SK-N-SH treated with all-trans-retinoic acid at 6 μM for 48 hours (cell line): ENCODE measurements around the gene DNAH2.

Experiments used
- ATAC-seq: fragments of 200-7000 bp; cut with Tn5 transposase; 3 replicates; pipeline ENCODE4 v1.9.1; 2020; ENCODE audit warnings: mild to moderate bottlenecking, moderate library complexity
- BACH2 ChIP-seq: fragments of 250-450 bp; sonication (Bioruptor Pico); IDR thresholded peaks from 2 replicates; pipeline ENCODE4 v1.9.0; 2021; ENCODE audit warnings: mild to moderate bottlenecking, borderline replicate concordance
- CSDC2 ChIP-seq: fragments of 250-450 bp; sonication (Bioruptor Pico); IDR thresholded peaks from 2 replicates; pipeline ENCODE4 v1.5.0; 2020; ENCODE audit warnings: mild to moderate bottlenecking, moderate library complexity
- ESRRG ChIP-seq: fragments of 250-450 bp; sonication (Bioruptor Pico); IDR thresholded peaks from 2 replicates; pipeline ENCODE4 v1.6.1; 2021; ENCODE audit warnings: mild to moderate bottlenecking
- ISL1 ChIP-seq: fragments of 250-450 bp; sonication (Bioruptor Pico); IDR thresholded peaks from 2 replicates; pipeline ENCODE4 v2.1.2; 2022; ENCODE audit warnings: mild to moderate bottlenecking, moderate library complexity
- OSR1 ChIP-seq: fragments of 250-450 bp; sonication (Bioruptor Pico); IDR thresholded peaks from 2 replicates; pipeline ENCODE4 v1.8.0; 2022; ENCODE audit warnings: moderate library complexity, mild to moderate bottlenecking, inconsistent platforms
- PPARA ChIP-seq: fragments of 250-450 bp; sonication (Bioruptor Pico); IDR thresholded peaks from 2 replicates; pipeline ENCODE4 v1.5.0; 2020; ENCODE audit warnings: mild to moderate bottlenecking, borderline replicate concordance
- RARB ChIP-seq: fragments of 250-450 bp; sonication (Bioruptor Pico); IDR thresholded peaks from 2 replicates; pipeline ENCODE4 v1.8.0; 2021; ENCODE audit warnings: mild to moderate bottlenecking, moderate library complexity
- SNAI2 ChIP-seq: fragments of 250-450 bp; sonication (Bioruptor Pico); IDR thresholded peaks from 2 replicates; pipeline ENCODE4 v1.5.0; 2020; ENCODE audit warnings: mild to moderate bottlenecking, moderate library complexity
- TOX ChIP-seq: fragments of 250-450 bp; sonication (Bioruptor Pico); IDR thresholded peaks from 2 replicates; pipeline ENCODE4 v1.8.0; 2021; ENCODE audit warnings: mild to moderate bottlenecking, moderate library complexity, borderline replicate concordance
- ZC3H10 ChIP-seq: fragments of 250-450 bp; sonication (Bioruptor Pico); IDR thresholded peaks from 2 replicates; pipeline ENCODE4 v1.5.1; 2021; ENCODE audit warnings: mild to moderate bottlenecking, moderate library complexity
- ZFP3 ChIP-seq: fragments of 250-450 bp; sonication (Bioruptor Pico); IDR thresholded peaks from 2 replicates; pipeline ENCODE4 v1.5.0; 2020; ENCODE audit warnings: mild to moderate bottlenecking, moderate library complexity
- ZFP30 ChIP-seq: fragments of 450-650 bp; formaldehyde crosslinking; IDR thresholded peaks from 2 replicates; pipeline ENCODE4 v1.5.0; 2022; ENCODE audit warnings: mild to moderate bottlenecking, moderate library complexity
- ZNF565 ChIP-seq: fragments of 450-650 bp; formaldehyde crosslinking; conservative IDR thresholded peaks from 2 replicates; pipeline ENCODE4 v1.5.0; 2020; ENCODE audit warnings: low read depth, mild to moderate bottlenecking, moderate library complexity
- ZNF70 ChIP-seq: fragments of 450-650 bp; formaldehyde crosslinking; IDR thresholded peaks from 2 replicates; pipeline ENCODE4 v1.5.0; 2020; ENCODE audit warnings: mild to moderate bottlenecking, moderate library complexity
- ZNF8 ChIP-seq: fragments of 450-650 bp; formaldehyde crosslinking; IDR thresholded peaks from 2 replicates; pipeline ENCODE4 v1.5.0; 2020; ENCODE audit warnings: mild to moderate bottlenecking, moderate library complexity
- TF ChIP-seq, protein P1 (sequence below): fragments of 250-450 bp; sonication (Bioruptor Pico); IDR thresholded peaks from 2 replicates; pipeline ENCODE4 v1.5.1; 2020; ENCODE audit warnings: low read depth, mild to moderate bottlenecking, moderate library complexity
- TF ChIP-seq, protein P2 (sequence below): fragments of 250-450 bp; sonication (Bioruptor Pico); IDR thresholded peaks from 2 replicates; pipeline ENCODE4 v1.5.0; 2020; ENCODE audit warnings: mild to moderate bottlenecking, moderate library complexity
- TF ChIP-seq, protein P3 (sequence below): fragments of 250-450 bp; sonication (Bioruptor Pico); IDR thresholded peaks from 2 replicates; pipeline ENCODE4 v1.5.1; 2021; ENCODE audit warnings: mild to moderate bottlenecking, moderate library complexity
- TF ChIP-seq, protein P4 (sequence below): fragments of 250-450 bp; sonication (Bioruptor Pico); IDR thresholded peaks from 2 replicates; pipeline ENCODE4 v1.8.0; 2021; ENCODE audit warnings: low read depth, mild to moderate bottlenecking, moderate library complexity, borderline replicate concordance
- TF ChIP-seq, protein P5 (sequence below): fragments of 250-450 bp; sonication (Bioruptor Pico); IDR thresholded peaks from 2 replicates; pipeline ENCODE4 v1.8.0; 2020; ENCODE audit warnings: mild to moderate bottlenecking, moderate library complexity, borderline replicate concordance

DNAH2 gene

DNA sequence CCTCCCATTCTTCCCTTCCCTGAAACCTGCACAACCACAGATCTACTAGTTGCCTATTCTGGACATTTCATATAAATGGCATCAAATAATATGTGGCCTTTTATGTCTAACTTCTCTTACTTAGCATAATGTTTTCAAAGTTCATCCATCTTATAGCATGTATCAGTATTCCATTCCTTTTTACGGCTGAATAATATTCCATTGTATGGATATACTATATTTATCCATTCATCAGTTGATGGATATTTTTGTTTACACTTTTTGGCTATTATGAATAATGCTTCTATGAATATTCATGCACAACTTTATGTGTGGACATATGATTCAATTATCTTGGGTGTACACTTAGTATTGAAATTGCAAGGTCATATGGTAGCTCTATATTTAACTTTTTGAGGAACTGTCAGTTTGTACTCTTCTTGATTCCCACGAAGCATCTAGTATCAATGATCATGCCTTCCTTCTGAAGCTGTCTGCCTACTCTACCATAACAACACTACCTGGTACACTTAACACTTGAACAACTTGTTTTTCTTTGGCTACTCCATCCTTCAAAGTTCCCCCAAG is 158.3 kb downstream of the DNAH2 start:
- ATAC-seq = no peak
- TF ChIP-seq ISL1 (CRISPR knock-in tag) (no peak), PPARA (CRISPR knock-in tag) (no peak), TOX (no peak), ESRRG (CRISPR knock-in tag) (no peak), ZNF70 (no peak), BACH2 (CRISPR knock-in tag) (no peak), SNAI2 (CRISPR knock-in tag) (no peak)
- TF ChIP-seq, protein P1, sequence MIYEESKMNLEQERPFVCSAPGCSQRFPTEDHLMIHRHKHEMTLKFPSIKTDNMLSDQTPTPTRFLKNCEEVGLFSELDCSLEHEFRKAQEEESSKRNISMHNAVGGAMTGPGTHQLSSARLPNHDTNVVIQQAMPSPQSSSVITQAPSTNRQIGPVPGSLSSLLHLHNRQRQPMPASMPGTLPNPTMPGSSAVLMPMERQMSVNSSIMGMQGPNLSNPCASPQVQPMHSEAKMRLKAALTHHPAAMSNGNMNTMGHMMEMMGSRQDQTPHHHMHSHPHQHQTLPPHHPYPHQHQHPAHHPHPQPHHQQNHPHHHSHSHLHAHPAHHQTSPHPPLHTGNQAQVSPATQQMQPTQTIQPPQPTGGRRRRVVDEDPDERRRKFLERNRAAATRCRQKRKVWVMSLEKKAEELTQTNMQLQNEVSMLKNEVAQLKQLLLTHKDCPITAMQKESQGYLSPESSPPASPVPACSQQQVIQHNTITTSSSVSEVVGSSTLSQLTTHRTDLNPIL = no peak
- TF ChIP-seq, protein P2, sequence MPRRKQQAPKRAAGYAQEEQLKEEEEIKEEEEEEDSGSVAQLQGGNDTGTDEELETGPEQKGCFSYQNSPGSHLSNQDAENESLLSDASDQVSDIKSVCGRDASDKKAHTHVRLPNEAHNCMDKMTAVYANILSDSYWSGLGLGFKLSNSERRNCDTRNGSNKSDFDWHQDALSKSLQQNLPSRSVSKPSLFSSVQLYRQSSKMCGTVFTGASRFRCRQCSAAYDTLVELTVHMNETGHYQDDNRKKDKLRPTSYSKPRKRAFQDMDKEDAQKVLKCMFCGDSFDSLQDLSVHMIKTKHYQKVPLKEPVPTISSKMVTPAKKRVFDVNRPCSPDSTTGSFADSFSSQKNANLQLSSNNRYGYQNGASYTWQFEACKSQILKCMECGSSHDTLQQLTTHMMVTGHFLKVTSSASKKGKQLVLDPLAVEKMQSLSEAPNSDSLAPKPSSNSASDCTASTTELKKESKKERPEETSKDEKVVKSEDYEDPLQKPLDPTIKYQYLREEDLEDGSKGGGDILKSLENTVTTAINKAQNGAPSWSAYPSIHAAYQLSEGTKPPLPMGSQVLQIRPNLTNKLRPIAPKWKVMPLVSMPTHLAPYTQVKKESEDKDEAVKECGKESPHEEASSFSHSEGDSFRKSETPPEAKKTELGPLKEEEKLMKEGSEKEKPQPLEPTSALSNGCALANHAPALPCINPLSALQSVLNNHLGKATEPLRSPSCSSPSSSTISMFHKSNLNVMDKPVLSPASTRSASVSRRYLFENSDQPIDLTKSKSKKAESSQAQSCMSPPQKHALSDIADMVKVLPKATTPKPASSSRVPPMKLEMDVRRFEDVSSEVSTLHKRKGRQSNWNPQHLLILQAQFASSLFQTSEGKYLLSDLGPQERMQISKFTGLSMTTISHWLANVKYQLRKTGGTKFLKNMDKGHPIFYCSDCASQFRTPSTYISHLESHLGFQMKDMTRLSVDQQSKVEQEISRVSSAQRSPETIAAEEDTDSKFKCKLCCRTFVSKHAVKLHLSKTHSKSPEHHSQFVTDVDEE = no peak

DNA sequence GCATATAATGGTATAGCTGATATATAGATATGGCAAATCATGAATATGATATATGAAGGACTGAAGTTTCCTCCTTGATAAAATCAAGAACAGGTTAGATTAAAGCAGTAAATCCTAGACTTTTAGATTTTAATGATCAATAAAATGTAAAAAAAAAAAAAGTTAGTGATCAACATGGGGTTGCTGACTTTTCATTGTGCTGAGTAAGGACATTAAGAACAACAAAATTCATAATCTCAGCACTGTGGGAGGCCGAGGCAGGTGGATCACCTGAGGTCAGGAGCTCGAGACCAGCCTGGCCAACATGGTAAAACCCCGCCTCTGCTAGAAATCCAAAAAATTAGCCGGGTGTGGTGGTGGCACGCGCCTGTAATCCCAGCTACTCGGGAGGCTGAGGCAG is 160.7 kb downstream of the DNAH2 start:
- TF ChIP-seq TOX = no peak
- no peak for TF ChIP-seq ESRRG (CRISPR knock-in tag)
- TF ChIP-seq ZNF8 (CRISPR knock-in tag) = no peak
- TF ChIP-seq OSR1 = no peak
- TF ChIP-seq ZNF70 = no peak
- ATAC-seq = no peak

DNA sequence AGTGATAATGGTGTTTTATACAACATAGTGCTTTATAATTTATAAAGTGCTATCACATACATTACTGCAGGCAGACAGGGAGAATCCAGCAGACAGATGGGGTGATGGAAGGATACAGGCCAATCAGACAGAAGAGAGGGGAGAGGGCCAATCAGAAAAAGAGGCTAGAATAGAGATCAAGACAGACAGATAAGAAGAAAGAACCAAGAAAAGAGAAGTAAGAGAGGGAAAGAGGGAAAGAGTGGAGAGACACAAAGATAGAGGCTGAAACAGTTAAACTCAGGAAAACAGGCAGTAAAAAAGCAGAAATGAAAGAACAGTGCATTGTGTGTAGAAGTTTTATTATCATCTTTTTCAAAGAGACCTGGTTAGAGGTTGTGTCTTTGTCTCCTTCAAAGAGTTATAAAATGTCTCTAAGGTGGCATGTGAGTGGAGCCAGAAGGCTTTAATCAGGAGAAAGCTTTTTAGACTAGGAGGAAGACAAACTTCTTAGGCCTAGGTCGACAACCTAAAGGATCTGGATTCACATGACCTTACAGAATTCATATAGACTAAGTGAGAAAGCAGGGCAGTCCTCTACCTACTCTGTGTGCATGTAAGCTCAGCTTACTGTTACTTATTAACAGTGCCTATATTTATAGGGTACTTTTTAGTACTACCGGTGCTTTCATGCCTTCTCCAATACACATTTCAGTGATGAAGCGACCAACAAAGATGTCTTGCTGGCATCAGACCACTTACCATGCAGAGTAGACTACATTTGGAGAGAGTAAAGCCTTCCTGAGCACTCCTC is 162.7 kb downstream of the DNAH2 start:
- no peak for ATAC-seq

More for the DNA sequence above, 162.7 kb downstream of the DNAH2 start:
- TF ChIP-seq ISL1 (CRISPR knock-in tag) (no peak), ZFP3 (CRISPR knock-in tag) (no peak), CSDC2 (CRISPR knock-in tag) (no peak), ZNF8 (CRISPR knock-in tag) (no peak), TOX (no peak), ZFP30 (CRISPR knock-in tag) (no peak), OSR1 (no peak), RARB (CRISPR knock-in tag) (no peak), ZC3H10 (no peak), ZNF565 (CRISPR knock-in tag) (no peak), PPARA (CRISPR knock-in tag) (no peak)
- TF ChIP-seq, protein P3, sequence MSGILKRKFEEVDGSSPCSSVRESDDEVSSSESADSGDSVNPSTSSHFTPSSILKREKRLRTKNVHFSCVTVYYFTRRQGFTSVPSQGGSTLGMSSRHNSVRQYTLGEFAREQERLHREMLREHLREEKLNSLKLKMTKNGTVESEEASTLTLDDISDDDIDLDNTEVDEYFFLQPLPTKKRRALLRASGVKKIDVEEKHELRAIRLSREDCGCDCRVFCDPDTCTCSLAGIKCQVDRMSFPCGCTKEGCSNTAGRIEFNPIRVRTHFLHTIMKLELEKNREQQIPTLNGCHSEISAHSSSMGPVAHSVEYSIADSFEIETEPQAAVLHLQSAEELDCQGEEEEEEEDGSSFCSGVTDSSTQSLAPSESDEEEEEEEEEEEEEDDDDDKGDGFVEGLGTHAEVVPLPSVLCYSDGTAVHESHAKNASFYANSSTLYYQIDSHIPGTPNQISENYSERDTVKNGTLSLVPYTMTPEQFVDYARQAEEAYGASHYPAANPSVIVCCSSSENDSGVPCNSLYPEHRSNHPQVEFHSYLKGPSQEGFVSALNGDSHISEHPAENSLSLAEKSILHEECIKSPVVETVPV (CRISPR knock-in tag) = no peak
- TF ChIP-seq, protein P4, sequence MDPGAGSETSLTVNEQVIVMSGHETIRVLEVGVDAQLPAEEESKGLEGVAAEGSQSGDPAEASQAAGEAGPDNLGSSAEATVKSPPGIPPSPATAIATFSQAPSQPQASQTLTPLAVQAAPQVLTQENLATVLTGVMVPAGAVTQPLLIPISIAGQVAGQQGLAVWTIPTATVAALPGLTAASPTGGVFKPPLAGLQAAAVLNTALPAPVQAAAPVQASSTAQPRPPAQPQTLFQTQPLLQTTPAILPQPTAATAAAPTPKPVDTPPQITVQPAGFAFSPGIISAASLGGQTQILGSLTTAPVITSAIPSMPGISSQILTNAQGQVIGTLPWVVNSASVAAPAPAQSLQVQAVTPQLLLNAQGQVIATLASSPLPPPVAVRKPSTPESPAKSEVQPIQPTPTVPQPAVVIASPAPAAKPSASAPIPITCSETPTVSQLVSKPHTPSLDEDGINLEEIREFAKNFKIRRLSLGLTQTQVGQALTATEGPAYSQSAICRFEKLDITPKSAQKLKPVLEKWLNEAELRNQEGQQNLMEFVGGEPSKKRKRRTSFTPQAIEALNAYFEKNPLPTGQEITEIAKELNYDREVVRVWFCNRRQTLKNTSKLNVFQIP = no peak
- TF ChIP-seq, protein P5, sequence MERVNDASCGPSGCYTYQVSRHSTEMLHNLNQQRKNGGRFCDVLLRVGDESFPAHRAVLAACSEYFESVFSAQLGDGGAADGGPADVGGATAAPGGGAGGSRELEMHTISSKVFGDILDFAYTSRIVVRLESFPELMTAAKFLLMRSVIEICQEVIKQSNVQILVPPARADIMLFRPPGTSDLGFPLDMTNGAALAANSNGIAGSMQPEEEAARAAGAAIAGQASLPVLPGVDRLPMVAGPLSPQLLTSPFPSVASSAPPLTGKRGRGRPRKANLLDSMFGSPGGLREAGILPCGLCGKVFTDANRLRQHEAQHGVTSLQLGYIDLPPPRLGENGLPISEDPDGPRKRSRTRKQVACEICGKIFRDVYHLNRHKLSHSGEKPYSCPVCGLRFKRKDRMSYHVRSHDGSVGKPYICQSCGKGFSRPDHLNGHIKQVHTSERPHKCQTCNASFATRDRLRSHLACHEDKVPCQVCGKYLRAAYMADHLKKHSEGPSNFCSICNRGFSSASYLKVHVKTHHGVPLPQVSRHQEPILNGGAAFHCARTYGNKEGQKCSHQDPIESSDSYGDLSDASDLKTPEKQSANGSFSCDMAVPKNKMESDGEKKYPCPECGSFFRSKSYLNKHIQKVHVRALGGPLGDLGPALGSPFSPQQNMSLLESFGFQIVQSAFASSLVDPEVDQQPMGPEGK (CRISPR knock-in tag) = no peak
